Progenitor cell of endocrine pancreas (in vitro differentiated cells): Measurements from ENCODE around the gene DNAH7. TPM values are rescaled to one million over a fixed set of nuclear protein-coding genes. Genes with fewer than 3 reads are reported as not detected.
A peak's percentile ranks its signal among the peaks of the same experiment; 100 is the strongest.

Experiments
- DNase-seq: peaks from one replicate; pipeline ENCODE4 v3.0.0; 2021; ENCODE audit warnings: low spot score; ENCODE audit not compliant: unreplicated experiment
- H3K27ac Mint-ChIP-seq: 2 replicates; pipeline ENCODE4 v1.8.0; 2021; ENCODE audit warnings: mild to moderate bottlenecking, moderate library complexity, mixed read lengths
- H3K27me3 Mint-ChIP-seq: 2 replicates; pipeline ENCODE4 v1.8.0; 2021; ENCODE audit warnings: mixed read lengths
- H3K36me3 Mint-ChIP-seq: 2 replicates; pipeline ENCODE4 v1.8.0; 2022; ENCODE audit warnings: mixed read lengths; ENCODE audit not compliant: insufficient read depth
- H3K4me1 Mint-ChIP-seq: 2 replicates; pipeline ENCODE4 v1.8.0; 2021; ENCODE audit warnings: low read depth, mixed read lengths
- H3K4me3 Mint-ChIP-seq: 2 replicates; pipeline ENCODE4 v1.8.0; 2021; ENCODE audit warnings: low read depth, mild to moderate bottlenecking, moderate library complexity, mixed read lengths
- H3K9me3 Mint-ChIP-seq: 2 replicates; pipeline ENCODE4 v1.8.0; 2021; ENCODE audit warnings: low read depth, mixed read lengths
- total RNA-seq: library from RNA; stranded (reverse); gene quantifications from 2 replicates; pipeline ENCODE4 v1.2.1, GENCODE V29; 2021
- TF ChIP-seq, protein P1 (sequence below): fragments of 200-600 bp; sonication (generic); IDR thresholded peaks from one replicate; pipeline ENCODE4 v1.5.0; 2021; ENCODE audit warnings: antibody characterized with exemption, mild to moderate bottlenecking; ENCODE audit not compliant: unreplicated experiment

The DNAH7 gene
- total RNA-seq, 1 donor from 2014 or later = 5.9 TPM

DNA sequence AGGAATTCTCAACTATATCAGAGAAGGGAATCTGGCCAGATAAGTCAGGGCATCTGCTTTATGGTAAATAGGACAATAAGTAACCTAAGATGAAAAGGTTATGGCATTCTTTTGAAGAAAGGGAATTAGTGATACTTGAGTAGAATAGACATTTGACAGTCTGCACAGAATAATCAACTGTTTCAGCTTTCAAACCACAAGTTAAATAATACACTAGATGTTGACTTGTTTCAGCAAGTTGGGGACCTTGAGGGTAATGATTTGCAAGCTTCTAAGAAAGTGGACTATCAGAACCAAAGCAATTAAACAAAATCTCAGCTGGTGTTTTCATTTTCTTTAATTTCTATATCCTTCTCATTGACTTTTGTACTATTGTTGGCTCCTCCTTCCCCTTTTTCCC lies 357.2 kb downstream of the DNAH7 start:
- H3K27ac Mint-ChIP-seq = no peak overlapping the region

DNA sequence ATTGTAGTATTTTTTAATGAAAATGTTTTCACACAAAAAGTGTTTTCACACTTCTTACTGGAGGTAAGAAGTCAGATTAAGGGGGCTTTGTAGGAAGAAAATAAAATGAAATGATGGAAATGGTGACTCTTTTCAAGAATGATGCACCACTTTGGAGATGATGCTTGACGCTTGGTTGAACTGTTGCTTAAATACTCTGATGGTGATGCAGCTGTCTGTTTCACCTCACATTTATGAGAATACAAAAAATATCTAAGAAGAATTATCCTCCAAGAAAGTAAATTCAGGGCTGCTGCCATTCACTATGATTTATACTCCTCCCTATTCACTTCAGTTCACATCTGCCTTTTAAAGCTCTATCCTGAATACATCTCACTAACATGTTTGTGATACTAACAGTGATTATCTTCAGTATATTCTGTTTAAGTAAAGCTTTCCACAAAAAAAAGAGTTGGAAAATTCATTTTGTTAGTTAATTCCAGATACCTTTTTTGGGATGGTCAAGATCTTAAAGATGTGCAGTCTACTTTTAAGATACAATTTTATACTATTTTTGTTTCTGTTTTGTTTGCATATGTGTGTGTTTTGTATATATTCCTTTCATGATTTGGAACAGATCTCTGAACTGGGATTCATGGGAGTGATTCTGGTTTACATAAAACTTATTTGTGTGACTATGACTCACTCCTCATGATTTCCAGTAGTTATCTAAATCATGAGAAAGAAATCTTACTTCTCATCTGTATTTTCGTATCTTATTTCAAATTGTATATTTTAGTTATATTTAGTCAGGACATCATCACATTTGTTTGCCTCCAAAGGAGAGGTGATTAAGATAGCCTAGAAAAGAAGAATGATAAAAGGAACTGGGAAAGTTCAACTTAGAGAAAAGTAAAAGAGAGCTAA lies 358.5 kb downstream of the DNAH7 start:
- TF ChIP-seq, protein P1, sequence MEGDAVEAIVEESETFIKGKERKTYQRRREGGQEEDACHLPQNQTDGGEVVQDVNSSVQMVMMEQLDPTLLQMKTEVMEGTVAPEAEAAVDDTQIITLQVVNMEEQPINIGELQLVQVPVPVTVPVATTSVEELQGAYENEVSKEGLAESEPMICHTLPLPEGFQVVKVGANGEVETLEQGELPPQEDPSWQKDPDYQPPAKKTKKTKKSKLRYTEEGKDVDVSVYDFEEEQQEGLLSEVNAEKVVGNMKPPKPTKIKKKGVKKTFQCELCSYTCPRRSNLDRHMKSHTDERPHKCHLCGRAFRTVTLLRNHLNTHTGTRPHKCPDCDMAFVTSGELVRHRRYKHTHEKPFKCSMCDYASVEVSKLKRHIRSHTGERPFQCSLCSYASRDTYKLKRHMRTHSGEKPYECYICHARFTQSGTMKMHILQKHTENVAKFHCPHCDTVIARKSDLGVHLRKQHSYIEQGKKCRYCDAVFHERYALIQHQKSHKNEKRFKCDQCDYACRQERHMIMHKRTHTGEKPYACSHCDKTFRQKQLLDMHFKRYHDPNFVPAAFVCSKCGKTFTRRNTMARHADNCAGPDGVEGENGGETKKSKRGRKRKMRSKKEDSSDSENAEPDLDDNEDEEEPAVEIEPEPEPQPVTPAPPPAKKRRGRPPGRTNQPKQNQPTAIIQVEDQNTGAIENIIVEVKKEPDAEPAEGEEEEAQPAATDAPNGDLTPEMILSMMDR = no peak
- DNase-seq = no peak
- H3K27me3 Mint-ChIP-seq = no peaks in the 10 kb centered on the region
- no peak overlapping the region for H3K27ac Mint-ChIP-seq
- H3K36me3 Mint-ChIP-seq = peaks cover 16% of the 10 kb centered on the region
- peaks cover 11% of the 10 kb centered on the region for H3K4me1 Mint-ChIP-seq
- no peaks in the 10 kb centered on the region for H3K9me3 Mint-ChIP-seq
- no peak overlapping the region for H3K4me3 Mint-ChIP-seq

More for the DNA sequence above, 357.2 kb downstream of the DNAH7 start:
- Mint-ChIP-seq H3K36me3 (peaks cover 20% of the 10 kb centered on the region), H3K4me3 (no peak overlapping the region), H3K9me3 (no peaks in the 10 kb centered on the region), H3K27me3 (no peaks in the 10 kb centered on the region), H3K4me1 (peaks cover 6% of the 10 kb centered on the region)
- DNase-seq = no peak
- TF ChIP-seq, protein P1 = no peak

DNA sequence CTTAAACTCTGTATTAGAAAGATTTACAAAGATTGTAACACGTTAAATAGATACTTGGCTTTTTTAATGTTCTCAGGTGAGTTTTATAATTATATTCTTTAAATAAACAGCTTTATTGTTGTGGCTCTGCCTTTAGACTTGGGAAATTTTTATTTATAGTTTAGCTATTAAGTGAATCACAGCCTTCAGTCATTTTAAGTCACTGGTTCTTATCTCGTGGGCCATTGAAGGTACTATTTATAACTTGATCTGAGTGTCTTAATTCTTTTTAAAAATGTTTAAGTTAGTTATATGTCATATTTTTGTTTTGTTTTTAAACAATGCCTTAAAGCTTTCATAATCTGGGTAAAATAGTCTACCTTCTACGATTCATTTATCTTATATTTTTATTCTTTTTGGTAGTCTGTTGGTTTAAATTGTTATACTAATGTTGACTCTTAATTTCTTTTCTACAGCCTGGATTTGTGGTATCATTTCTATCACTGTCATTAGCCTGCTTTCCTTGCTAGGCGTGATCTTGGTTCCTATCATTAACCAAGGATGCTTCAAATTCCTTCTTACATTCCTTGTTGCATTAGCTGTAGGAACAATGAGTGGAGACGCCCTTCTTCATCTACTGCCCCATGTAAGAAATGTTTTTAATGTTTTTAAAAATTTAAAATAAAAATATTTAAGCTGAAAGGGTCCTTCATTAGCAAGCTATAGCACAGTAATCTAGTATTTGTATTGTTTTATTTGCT lies 362.3 kb downstream of the DNAH7 start:
- DNase-seq = no peak
- no peak overlapping the region for H3K4me3 Mint-ChIP-seq
- peaks cover 9% of the 10 kb centered on the region for H3K4me1 Mint-ChIP-seq
- no peaks in the 10 kb centered on the region for H3K27me3 Mint-ChIP-seq
- peaks cover under 1% of the 10 kb centered on the region for H3K9me3 Mint-ChIP-seq
- H3K27ac Mint-ChIP-seq = no peak overlapping the region
- TF ChIP-seq, protein P1 = no peak
- peaks cover 15% of the 10 kb centered on the region for H3K36me3 Mint-ChIP-seq

DNA sequence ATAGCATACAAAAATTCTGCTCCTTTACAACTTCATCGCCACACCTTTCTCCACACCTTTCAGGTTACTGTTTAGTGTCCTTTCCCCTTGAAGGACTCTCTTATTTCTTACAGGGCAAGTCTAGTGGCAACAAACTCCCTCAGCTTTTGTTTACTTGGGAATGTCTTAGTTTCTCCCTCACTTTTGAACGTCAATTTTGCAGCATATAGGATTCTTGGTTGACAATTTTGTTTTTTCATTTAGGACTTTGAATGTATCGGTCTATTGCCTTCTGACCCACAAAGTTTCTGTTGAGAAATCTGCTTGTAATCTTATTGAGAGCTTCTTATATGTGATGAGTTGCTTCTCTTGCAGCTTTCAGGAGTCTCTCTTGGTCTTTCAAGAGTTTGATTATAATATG lies 368.2 kb downstream of the DNAH7 start:
- peaks cover 40% of the 10 kb centered on the region for H3K36me3 Mint-ChIP-seq
- H3K4me1 Mint-ChIP-seq = no peaks in the 10 kb centered on the region
- H3K27ac Mint-ChIP-seq = peak overlapping the region; percentile 33
- H3K4me3 Mint-ChIP-seq = no peak overlapping the region
- TF ChIP-seq, protein P1 = no peak
- H3K27me3 Mint-ChIP-seq = no peaks in the 10 kb centered on the region
- H3K9me3 Mint-ChIP-seq = peaks cover 20% of the 10 kb centered on the region
- no peak for DNase-seq

DNA sequence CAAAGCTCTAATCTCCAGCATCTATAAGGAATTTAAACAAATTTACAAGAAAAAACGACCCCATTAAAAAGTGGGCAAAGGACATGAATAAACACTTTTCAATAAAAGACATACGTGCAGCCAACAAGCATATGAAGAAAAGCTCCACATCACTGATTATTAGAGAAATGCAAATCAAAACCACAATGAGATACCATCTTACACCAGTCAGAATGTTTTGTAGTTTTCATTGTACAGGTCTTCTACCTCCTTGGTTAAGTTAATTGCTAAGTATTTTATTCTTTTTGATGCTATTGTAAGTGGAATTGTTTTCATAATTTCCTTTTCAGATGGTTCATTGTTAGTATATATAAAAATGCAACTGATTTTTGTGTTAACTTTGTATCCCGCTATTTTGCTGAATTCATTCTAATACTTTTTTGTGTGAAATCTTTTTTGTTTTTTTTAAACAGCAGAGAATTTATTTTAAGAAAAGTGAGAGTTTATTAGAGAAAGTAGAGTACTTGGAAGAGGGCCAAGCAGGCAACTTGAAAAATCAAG lies 370.9 kb downstream of the DNAH7 start:
- no peaks in the 10 kb centered on the region for H3K27me3 Mint-ChIP-seq
- H3K4me1 Mint-ChIP-seq = no peaks in the 10 kb centered on the region
- H3K9me3 Mint-ChIP-seq = peaks cover 32% of the 10 kb centered on the region
- TF ChIP-seq, protein P1 = no peak
- H3K4me3 Mint-ChIP-seq = no peak overlapping the region
- H3K27ac Mint-ChIP-seq = no peak overlapping the region
- peaks cover 54% of the 10 kb centered on the region for H3K36me3 Mint-ChIP-seq
- no peak for DNase-seq
